Measurements from ENCODE around the gene FOXN1.

GRCh38 chr17:28567604-28568003 is 61.5 kb downstream of the FOXN1 start:
- TF ChIP-seq CTCF (conservative IDR thresholded peaks at IDR 0.05) (no peak), ZFX (IDR thresholded peaks at IDR 0.05) (no peak)

All from C4-2B (cell line).